ENCODE measurements around the gene AKT3.

The AKT3 gene

GRCh38 chr1:243493156-243494129, 356.6 kb downstream of the AKT3 start:
- DNase-seq (ENCODE audit: low read depth in 1 of 2, low spot score in 1 of 2), result no peak

- no peak for DNase-seq (ENCODE audit: low read depth in 1 of 2, low spot score in 1 of 2)
Measured at GRCh38 chr1:243490748-243491686, 359.0 kb downstream of the AKT3 start.

- no peak for DNase-seq (ENCODE audit: low read depth in 1 of 2, low spot score in 1 of 2)
Measured at GRCh38 chr1:243489681-243490546, 360.1 kb downstream of the AKT3 start.

- DNase-seq (ENCODE audit: low read depth in 1 of 2, low spot score in 1 of 2), result no peak
Measured at GRCh38 chr1:243489158-243489527, 360.9 kb downstream of the AKT3 start.

- DNase-seq (ENCODE audit: low read depth in 1 of 2, low spot score in 1 of 2), result no peak
Measured at GRCh38 chr1:243488459-243489157, 361.4 kb downstream of the AKT3 start.

- no peak for DNase-seq (ENCODE audit: low read depth in 1 of 2, low spot score in 1 of 2)
Measured at GRCh38 chr1:243487649-243488227, 362.3 kb downstream of the AKT3 start.

- DNase-seq (ENCODE audit: low read depth in 1 of 2, low spot score in 1 of 2), result no peak
Measured at GRCh38 chr1:243487036-243487648, 362.9 kb downstream of the AKT3 start.

GRCh38 chr1:243483952-243484351, 366.1 kb downstream of the AKT3 start:
- DNase-seq (ENCODE audit: low read depth in 1 of 2, low spot score in 1 of 2), result no peak

- no peak for DNase-seq (ENCODE audit: low read depth in 1 of 2, low spot score in 1 of 2)
Measured at GRCh38 chr1:243483071-243483771, 366.8 kb downstream of the AKT3 start.

GRCh38 chr1:243482141-243483022, 367.7 kb downstream of the AKT3 start:
- no peak for DNase-seq (ENCODE audit: low read depth in 1 of 2, low spot score in 1 of 2)

GRCh38 chr1:243481101-243481500, 368.9 kb downstream of the AKT3 start:
- no peak for DNase-seq (ENCODE audit: low read depth in 1 of 2, low spot score in 1 of 2)

GRCh38 chr1:243477731-243478290, 372.2 kb downstream of the AKT3 start:
- DNase-seq (ENCODE audit: low read depth in 1 of 2, low spot score in 1 of 2), result no peak

- DNase-seq (ENCODE audit: low read depth in 1 of 2, low spot score in 1 of 2), result no peak
Measured at GRCh38 chr1:243475966-243476365, 374.1 kb downstream of the AKT3 start.

GRCh38 chr1:243474906-243475305, 375.1 kb downstream of the AKT3 start:
- no peak for DNase-seq (ENCODE audit: low read depth in 1 of 2, low spot score in 1 of 2)

GRCh38 chr1:243474136-243474881, 375.7 kb downstream of the AKT3 start:
- no peak for DNase-seq (ENCODE audit: low read depth in 1 of 2, low spot score in 1 of 2)

- DNase-seq (ENCODE audit: low read depth in 1 of 2, low spot score in 1 of 2), result no peak
Measured at GRCh38 chr1:243473227-243474135, 376.6 kb downstream of the AKT3 start.
